Measurements from ENCODE around the gene FLNC. TPM values are rescaled to one million over a fixed set of nuclear protein-coding genes. Genes with fewer than 3 reads are reported as not detected.

FLNC gene
- total and polyA plus RNA-seq, 2 experiments from 2014 or later: 46.6 to 60.7 TPM

GRCh38 chr7:128845475-128845874 is 15.3 kb downstream of the FLNC start:
- DNase-seq (ENCODE audit: low spot score): no peak
- H3K36me3 ChIP-seq (replicated peaks; ENCODE audit: insufficient read depth, low read depth): no peaks in the 10 kb centered on the region

GRCh38 chr7:128845987-128846386 is 15.8 kb downstream of the FLNC start:
- Histone ChIP-seq H3K27me3 (no peaks in the 10 kb centered on the region), H3K9me3 (ENCODE audit: low read depth) (no peaks in the 10 kb centered on the region), H3K9me2 (replicated peaks; ENCODE audit: insufficient read depth) (no peaks in the 10 kb centered on the region), H3K36me3 (replicated peaks; ENCODE audit: insufficient read depth, low read depth) (no peaks in the 10 kb centered on the region), H4K20me1 (ENCODE audit: insufficient read depth, poor library complexity, severe bottlenecking) (no peaks in the 10 kb centered on the region), H2AFZ (no peak overlapping the region), H3K27ac (no peak overlapping the region), H3K4me2 (no peak overlapping the region), H3K4me1 (ENCODE audit: insufficient read depth) (no peaks in the 10 kb centered on the region), H3K79me2 (no peaks in the 10 kb centered on the region), H3K4me3 (no peak overlapping the region)
- no peak for DNase-seq (ENCODE audit: low spot score)
- no peak for TF ChIP-seq EZH2phosphoT487 (IDR thresholded peaks at IDR 0.05; ENCODE audit: low read depth, severe bottlenecking, unreplicated experiment)
- TF ChIP-seq, protein P1, sequence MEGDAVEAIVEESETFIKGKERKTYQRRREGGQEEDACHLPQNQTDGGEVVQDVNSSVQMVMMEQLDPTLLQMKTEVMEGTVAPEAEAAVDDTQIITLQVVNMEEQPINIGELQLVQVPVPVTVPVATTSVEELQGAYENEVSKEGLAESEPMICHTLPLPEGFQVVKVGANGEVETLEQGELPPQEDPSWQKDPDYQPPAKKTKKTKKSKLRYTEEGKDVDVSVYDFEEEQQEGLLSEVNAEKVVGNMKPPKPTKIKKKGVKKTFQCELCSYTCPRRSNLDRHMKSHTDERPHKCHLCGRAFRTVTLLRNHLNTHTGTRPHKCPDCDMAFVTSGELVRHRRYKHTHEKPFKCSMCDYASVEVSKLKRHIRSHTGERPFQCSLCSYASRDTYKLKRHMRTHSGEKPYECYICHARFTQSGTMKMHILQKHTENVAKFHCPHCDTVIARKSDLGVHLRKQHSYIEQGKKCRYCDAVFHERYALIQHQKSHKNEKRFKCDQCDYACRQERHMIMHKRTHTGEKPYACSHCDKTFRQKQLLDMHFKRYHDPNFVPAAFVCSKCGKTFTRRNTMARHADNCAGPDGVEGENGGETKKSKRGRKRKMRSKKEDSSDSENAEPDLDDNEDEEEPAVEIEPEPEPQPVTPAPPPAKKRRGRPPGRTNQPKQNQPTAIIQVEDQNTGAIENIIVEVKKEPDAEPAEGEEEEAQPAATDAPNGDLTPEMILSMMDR (IDR thresholded peaks at IDR 0.05; ENCODE audit: poor library complexity): no peak
- TF ChIP-seq EZH2 (IDR thresholded peaks at IDR 0.05; ENCODE audit: borderline replicate concordance): no peak
- 90% methylated on average over 19 of the region's 19 CpGs for WGBS (ENCODE audit: low lambda C conversion rate, missing lambda C conversion rate)

More at GRCh38 chr7:128845475-128845874, 15.3 kb downstream of the FLNC start:
- TF ChIP-seq EZH2phosphoT487 (IDR thresholded peaks at IDR 0.05; ENCODE audit: low read depth, severe bottlenecking, unreplicated experiment): no peak
- no peak overlapping the region for H3K4me3 ChIP-seq
- H3K9me2 ChIP-seq (replicated peaks; ENCODE audit: insufficient read depth): no peaks in the 10 kb centered on the region
- no peaks in the 10 kb centered on the region for H4K20me1 ChIP-seq (ENCODE audit: insufficient read depth, poor library complexity, severe bottlenecking)
- no peaks in the 10 kb centered on the region for H3K9me3 ChIP-seq (ENCODE audit: low read depth)
- H3K79me2 ChIP-seq: no peaks in the 10 kb centered on the region
- WGBS (ENCODE audit: low lambda C conversion rate, missing lambda C conversion rate): 83% methylated on average over 4 of the region's 5 CpGs
- no peak overlapping the region for H3K4me2 ChIP-seq
- no peaks in the 10 kb centered on the region for H3K4me1 ChIP-seq (ENCODE audit: insufficient read depth)
- no peak overlapping the region for H2AFZ ChIP-seq
- no peaks in the 10 kb centered on the region for H3K27me3 ChIP-seq
- no peak overlapping the region for H3K27ac ChIP-seq

- Histone ChIP-seq H3K79me2 (no peaks in the 10 kb centered on the region), H4K20me1 (ENCODE audit: insufficient read depth, poor library complexity, severe bottlenecking) (no peaks in the 10 kb centered on the region), H3K27me3 (no peaks in the 10 kb centered on the region), H3K36me3 (replicated peaks; ENCODE audit: insufficient read depth, low read depth) (no peaks in the 10 kb centered on the region), H2AFZ (no peak overlapping the region), H3K4me3 (no peak overlapping the region), H3K4me2 (no peak overlapping the region), H3K9me2 (replicated peaks; ENCODE audit: insufficient read depth) (no peaks in the 10 kb centered on the region), H3K9me3 (ENCODE audit: low read depth) (no peaks in the 10 kb centered on the region), H3K4me1 (ENCODE audit: insufficient read depth) (no peaks in the 10 kb centered on the region), H3K27ac (no peak overlapping the region)
- 96% methylated on average over 14 of the region's 14 CpGs for WGBS (ENCODE audit: low lambda C conversion rate, missing lambda C conversion rate)
- TF ChIP-seq EZH2phosphoT487 (IDR thresholded peaks at IDR 0.05; ENCODE audit: low read depth, severe bottlenecking, unreplicated experiment): no peak
- no peak for TF ChIP-seq EZH2 (IDR thresholded peaks at IDR 0.05; ENCODE audit: borderline replicate concordance)
- TF ChIP-seq, protein P1 (IDR thresholded peaks at IDR 0.05; ENCODE audit: poor library complexity): no peak
- DNase-seq (ENCODE audit: low spot score): no peak
Measured at GRCh38 chr7:128846781-128847444, 16.7 kb downstream of the FLNC start.

DNA sequence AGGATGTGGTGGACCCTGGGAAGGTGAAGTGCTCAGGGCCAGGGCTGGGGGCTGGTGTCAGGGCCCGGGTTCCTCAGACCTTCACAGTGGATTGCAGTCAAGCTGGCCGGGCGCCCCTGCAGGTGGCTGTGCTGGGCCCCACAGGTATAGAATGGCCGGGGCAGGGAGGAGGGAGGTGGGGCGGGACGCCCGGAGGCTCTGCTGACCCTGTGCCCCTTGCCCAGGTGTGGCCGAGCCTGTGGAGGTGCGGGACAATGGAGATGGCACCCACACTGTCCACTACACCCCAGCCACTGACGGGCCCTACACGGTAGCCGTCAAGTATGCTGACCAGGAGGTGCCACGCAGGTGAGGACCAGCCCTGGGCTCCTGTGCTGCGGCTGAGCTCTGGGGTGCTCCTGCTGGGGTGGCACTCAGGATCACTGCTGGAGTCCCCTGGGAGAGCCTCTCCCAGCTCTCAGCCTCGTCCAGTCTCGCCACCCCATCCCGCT is 17.6 kb downstream of the FLNC start:
- Histone ChIP-seq H3K4me1 (ENCODE audit: insufficient read depth) (no peaks in the 10 kb centered on the region), H3K27ac (no peak overlapping the region), H3K27me3 (no peaks in the 10 kb centered on the region), H3K79me2 (no peaks in the 10 kb centered on the region), H3K4me3 (no peak overlapping the region), H3K4me2 (no peak overlapping the region), H3K9me2 (replicated peaks; ENCODE audit: insufficient read depth) (no peaks in the 10 kb centered on the region), H3K9me3 (ENCODE audit: low read depth) (no peaks in the 10 kb centered on the region), H4K20me1 (ENCODE audit: insufficient read depth, poor library complexity, severe bottlenecking) (no peaks in the 10 kb centered on the region), H2AFZ (no peak overlapping the region), H3K36me3 (replicated peaks; ENCODE audit: insufficient read depth, low read depth) (no peaks in the 10 kb centered on the region)
- TF ChIP-seq, protein P1 (IDR thresholded peaks at IDR 0.05; ENCODE audit: poor library complexity): no peak
- TF ChIP-seq EZH2phosphoT487 (IDR thresholded peaks at IDR 0.05; ENCODE audit: low read depth, severe bottlenecking, unreplicated experiment): no peak
- TF ChIP-seq EZH2 (IDR thresholded peaks at IDR 0.05; ENCODE audit: borderline replicate concordance): no peak
- WGBS (ENCODE audit: low lambda C conversion rate, missing lambda C conversion rate): 99% methylated on average over 17 of the region's 17 CpGs
- no peak for DNase-seq (ENCODE audit: low spot score)

All from hepatocyte (in vitro differentiated cells).